Activated T-cell treated with anti-CD3 and anti-CD28 coated beads, Interleukin-2, amount 50 U/mL, for 4 hours (primary cell): ENCODE measurements around the gene TGFBR3L. TPM values are rescaled to one million over a fixed set of nuclear protein-coding genes. Genes with fewer than 3 reads are reported as not detected.
"Not testable (repeated sequence)": the region's sequence is repeated elsewhere in the genome, so short reads cannot be mapped to it uniquely, and the experiment has no call there.

ENCODE experiments used
- ATAC-seq, 2 donors: fragments of 200-7000 bp; cut with Tn5 transposase; one replicate each; pipeline ENCODE4 v1.10.0; 2021
- DNase-seq: peaks from one replicate; pipeline ENCODE4 v3.0.0-alpha.2; 2020
- H3K27me3 Mint-ChIP-seq: one replicate; pipeline ENCODE4 v1.8.0; 2021; ENCODE audit warnings: low read depth, mixed read lengths
- H3K36me3 Mint-ChIP-seq: one replicate; pipeline ENCODE4 v1.8.0; 2022; ENCODE audit warnings: mixed read lengths; ENCODE audit not compliant: insufficient read depth
- H3K4me1 Mint-ChIP-seq: one replicate; pipeline ENCODE4 v1.8.0; 2021; ENCODE audit warnings: low read depth, mixed read lengths
- H3K4me3 Mint-ChIP-seq: one replicate; pipeline ENCODE4 v1.8.0; 2021; ENCODE audit warnings: mild to moderate bottlenecking, moderate library complexity, mixed read lengths
- H3K9me3 Mint-ChIP-seq: one replicate; pipeline ENCODE4 v1.8.0; 2021; ENCODE audit warnings: mixed read lengths
- total RNA-seq, 3 donors: library from RNA; stranded (reverse); gene quantifications; one replicate each; pipeline ENCODE4 v1.2.1, GENCODE V29; 2021

The TGFBR3L gene
- total RNA-seq, 3 donors from 2014 or later: 0.74 to 2.4 (median 1.4) TPM

DNA sequence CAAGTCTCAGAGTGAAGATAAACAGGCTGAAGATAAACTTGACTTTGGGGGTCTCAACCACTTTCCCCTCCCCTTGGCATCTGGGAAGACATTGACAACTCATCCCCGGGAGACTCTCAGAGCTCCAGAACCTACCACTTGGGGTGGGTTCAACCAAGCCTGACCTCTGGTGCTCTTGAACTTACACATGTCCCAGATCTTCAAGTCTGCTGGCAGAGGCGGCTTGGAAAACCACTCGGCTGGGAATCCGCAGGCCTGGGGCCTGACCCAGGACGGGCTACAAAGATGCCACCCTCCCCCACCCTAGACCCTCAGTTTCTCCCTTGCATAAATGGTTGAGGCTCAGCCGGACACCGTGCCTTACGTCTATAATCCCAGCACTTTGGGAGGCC is 25.8 kb upstream of the TGFBR3L start:
- no peaks in the 10 kb centered on the region for H3K36me3 Mint-ChIP-seq
- ATAC-seq: no peak
- no peaks in the 10 kb centered on the region for H3K4me1 Mint-ChIP-seq
- DNase-seq: no peak
- H3K27me3 Mint-ChIP-seq: peaks cover 25% of the 10 kb centered on the region
- no peaks in the 10 kb centered on the region for H3K9me3 Mint-ChIP-seq
- no peak overlapping the region for H3K4me3 Mint-ChIP-seq

DNA sequence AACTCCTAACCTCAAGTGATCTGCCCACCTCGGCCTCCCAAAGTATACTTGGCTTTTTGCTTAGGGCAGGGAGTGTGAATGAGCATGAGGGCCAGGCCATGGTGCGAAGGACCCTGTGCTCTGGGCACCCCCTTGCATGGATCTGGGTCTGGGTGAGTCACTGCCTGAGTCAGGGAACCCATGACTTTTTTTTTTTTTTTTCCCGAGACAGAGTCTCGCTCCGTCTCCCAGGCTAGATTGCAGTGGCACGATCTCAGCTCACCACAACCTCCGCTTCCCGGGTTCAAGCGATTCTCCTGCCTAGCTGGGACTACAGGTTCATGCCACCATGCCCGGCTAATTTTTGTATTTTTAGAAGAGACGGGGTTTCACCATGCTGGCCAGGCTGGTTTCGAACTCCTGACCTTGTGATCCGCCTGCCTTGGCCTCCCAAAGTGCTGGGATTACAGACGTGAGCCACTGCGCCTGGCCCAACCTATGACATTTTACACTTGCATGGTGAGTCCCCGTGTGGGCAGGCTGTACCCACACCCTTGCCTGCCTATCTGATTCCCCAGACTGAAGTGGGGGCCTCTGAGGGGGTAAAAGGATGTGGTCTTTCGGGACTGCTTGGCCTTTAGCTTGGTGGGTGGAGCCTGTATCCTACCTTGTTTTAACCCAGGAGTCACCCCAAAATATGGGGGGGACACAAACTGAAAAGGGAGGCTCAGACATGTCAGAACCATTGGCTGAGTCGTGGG is 21.1 kb upstream of the TGFBR3L start:
- H3K9me3 Mint-ChIP-seq, DNase-seq, H3K4me3 Mint-ChIP-seq, H3K4me1 Mint-ChIP-seq, H3K36me3 Mint-ChIP-seq, ATAC-seq: not testable (repeated sequence)
- peaks cover 32% of the 10 kb centered on the region for H3K27me3 Mint-ChIP-seq

DNA sequence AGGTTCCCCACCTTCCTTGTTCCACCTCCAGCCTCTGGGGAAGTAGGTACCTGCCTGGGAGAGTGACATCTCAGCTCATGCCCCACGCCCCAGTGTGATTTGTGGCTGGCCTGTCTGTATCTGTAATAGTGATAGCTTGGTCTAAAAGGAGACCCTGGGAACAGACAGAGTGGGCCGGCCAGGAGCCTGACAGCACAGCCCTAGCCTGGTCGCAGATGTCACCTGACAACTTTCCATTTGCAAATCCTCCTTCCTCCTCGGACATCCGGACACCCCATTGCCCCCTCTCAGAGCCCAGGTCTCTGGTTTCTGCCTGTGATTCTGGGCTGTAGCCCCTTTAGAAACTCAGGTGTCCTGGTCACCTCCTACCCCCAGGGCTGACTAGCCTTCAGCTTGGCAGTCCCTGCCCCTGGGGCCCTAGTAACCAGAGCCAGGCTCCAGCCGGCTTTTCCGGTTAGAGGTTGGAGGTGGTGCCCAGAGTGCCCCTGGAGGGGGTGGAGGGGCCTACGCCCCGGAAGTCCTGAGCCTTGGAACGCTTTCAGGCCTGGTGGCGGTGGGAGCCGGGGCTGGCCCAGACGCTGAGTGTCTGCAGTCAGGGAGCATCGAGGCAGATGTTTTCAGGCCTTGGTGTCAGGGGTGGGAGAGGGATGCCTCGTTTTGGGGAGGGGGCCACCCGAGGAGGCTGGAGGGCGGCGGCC is 19.9 kb upstream of the TGFBR3L start:
- Mint-ChIP-seq H3K4me3 (no peak overlapping the region), H3K36me3 (no peaks in the 10 kb centered on the region), H3K27me3 (peaks cover 23% of the 10 kb centered on the region), H3K9me3 (no peaks in the 10 kb centered on the region), H3K4me1 (no peaks in the 10 kb centered on the region)
- DNase-seq: no peak
- ATAC-seq: no peak

DNA sequence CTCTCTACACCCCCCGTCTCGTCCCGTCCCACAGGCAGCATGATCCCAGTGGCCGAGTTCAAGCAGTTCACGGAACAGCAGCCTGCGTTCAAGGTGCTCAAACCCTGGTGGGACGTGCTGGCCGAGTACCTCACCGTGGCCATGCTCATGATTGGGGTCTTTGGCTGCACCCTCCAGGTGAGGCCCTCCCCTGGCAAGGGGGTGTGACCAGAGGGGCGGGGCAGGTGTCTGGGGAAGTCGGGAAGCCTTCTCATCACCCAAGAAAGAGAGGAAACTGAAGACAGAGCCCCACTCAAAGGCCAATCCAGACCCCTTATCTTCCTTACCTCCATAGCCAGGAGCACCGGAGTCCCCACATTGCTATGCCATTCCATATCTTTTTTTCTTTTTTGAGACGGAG is 19.1 kb upstream of the TGFBR3L start:
- no peaks in the 10 kb centered on the region for H3K4me1 Mint-ChIP-seq
- H3K27me3 Mint-ChIP-seq: peaks cover 23% of the 10 kb centered on the region
- DNase-seq: no peak
- no peaks in the 10 kb centered on the region for H3K36me3 Mint-ChIP-seq
- H3K9me3 Mint-ChIP-seq: no peaks in the 10 kb centered on the region
- ATAC-seq: no peak
- no peak overlapping the region for H3K4me3 Mint-ChIP-seq

DNA sequence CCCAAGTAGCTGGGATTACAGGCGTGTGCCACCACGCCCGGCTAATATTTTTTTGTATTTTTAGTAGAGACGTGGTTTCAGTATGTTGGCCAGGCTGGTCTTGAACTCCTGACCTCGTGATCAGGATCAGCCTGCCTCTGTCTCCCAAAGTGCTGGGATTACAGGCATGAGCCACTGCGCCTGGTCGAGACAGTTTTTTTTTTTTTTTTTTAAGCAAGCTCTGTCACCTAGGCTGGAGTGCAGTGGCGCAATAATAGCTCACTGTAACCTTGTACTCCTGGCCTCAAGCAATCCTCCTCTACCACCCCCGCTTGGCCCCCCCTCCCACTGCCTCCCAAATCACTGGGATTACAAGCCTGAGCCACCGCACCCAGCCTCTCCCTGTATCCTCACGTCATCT is 17.3 kb upstream of the TGFBR3L start:
- ATAC-seq (no peak), DNase-seq (no peak)
- no peaks in the 10 kb centered on the region for H3K9me3 Mint-ChIP-seq
- H3K4me1 Mint-ChIP-seq: no peaks in the 10 kb centered on the region
- peaks cover 18% of the 10 kb centered on the region for H3K27me3 Mint-ChIP-seq
- H3K36me3 Mint-ChIP-seq: no peaks in the 10 kb centered on the region
- no peak overlapping the region for H3K4me3 Mint-ChIP-seq

DNA sequence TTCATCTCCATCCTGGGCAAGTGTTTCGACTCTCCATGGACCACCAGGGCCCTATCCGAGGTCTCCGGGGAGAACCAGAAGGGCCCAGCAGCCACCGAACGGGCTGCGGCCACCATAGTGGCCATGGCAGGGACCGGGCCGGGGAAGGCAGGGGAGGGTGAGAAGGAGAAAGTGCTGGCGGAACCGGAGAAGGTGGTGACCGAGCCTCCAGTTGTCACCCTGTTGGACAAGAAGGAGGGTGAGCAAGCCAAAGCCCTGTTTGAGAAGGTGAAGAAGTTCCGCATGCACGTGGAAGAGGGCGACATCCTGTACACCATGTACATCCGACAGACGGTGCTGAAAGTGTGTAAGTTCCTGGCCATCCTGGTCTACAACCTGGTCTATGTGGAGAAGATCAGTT is 15.7 kb upstream of the TGFBR3L start:
- ATAC-seq (no peak), DNase-seq (no peak)
- Mint-ChIP-seq H3K27me3 (peaks cover 14% of the 10 kb centered on the region), H3K4me3 (no peak overlapping the region), H3K9me3 (no peaks in the 10 kb centered on the region), H3K4me1 (peaks cover 2% of the 10 kb centered on the region), H3K36me3 (no peaks in the 10 kb centered on the region)

DNA sequence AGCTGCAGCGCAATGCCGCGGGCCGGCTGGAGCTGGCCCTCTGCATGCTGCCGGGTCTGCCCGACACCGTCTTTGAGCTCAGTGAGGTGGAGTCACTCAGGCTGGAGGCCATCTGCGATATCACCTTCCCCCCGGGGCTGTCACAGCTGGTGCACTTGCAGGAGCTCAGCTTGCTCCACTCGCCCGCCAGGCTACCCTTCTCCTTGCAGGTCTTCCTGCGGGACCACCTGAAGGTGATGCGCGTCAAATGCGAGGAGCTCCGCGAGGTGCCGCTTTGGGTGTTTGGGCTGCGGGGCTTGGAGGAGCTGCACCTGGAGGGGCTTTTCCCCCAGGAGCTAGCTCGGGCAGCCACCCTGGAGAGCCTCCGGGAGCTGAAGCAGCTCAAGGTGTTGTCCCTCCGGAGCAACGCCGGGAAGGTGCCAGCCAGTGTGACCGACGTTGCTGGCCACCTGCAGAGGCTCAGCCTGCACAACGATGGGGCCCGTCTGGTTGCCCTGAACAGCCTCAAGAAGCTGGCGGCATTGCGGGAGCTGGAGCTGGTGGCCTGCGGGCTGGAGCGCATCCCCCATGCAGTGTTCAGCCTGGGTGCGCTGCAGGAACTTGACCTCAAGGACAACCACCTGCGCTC is 14.8 kb upstream of the TGFBR3L start:
- peaks cover 7% of the 10 kb centered on the region for H3K4me1 Mint-ChIP-seq
- H3K27me3 Mint-ChIP-seq: peaks cover 6% of the 10 kb centered on the region
- H3K4me3 Mint-ChIP-seq: no peak overlapping the region
- DNase-seq (no peak), ATAC-seq (no peak)
- H3K9me3 Mint-ChIP-seq: no peaks in the 10 kb centered on the region
- no peaks in the 10 kb centered on the region for H3K36me3 Mint-ChIP-seq

DNA sequence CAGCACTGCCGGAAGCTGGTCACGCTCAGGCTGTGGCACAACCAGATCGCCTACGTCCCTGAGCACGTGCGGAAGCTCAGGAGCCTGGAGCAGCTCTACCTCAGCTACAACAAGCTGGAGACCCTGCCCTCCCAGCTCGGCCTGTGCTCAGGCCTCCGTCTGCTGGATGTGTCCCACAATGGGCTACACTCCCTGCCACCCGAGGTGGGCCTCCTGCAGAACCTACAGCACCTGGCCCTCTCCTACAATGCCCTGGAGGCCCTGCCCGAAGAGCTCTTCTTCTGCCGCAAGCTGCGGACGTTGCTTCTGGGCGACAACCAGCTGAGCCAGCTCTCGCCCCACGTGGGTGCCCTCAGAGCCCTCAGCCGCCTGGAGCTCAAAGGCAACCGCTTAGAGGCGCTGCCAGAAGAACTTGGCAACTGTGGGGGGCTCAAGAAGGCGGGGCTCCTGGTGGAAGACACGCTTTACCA is 14.2 kb upstream of the TGFBR3L start:
- H3K36me3 Mint-ChIP-seq: peaks cover 2% of the 10 kb centered on the region
- peaks cover 1% of the 10 kb centered on the region for H3K27me3 Mint-ChIP-seq
- H3K4me3 Mint-ChIP-seq: no peak overlapping the region
- ATAC-seq (no peak), DNase-seq (no peak)
- H3K9me3 Mint-ChIP-seq: no peaks in the 10 kb centered on the region
- peaks cover 11% of the 10 kb centered on the region for H3K4me1 Mint-ChIP-seq

DNA sequence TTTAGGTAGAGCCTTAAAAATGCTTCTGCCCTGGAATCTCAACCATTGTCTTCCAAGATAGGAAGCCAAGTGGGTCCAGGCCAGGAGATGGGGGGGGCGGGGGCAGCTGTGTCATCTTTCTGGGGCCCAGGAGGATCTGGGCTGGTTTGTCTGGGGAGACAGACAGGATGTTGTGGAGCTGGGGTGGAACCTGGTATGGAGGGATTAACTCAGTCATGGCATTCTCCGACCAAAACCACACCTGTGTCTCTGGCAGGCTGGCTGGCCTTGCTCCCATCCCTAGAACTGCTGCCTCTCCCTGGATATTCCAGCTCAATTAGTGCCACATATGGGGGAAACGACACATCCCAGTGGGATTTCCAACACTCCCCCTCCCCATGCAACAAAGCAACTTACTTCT is 13.7 kb upstream of the TGFBR3L start:
- peaks cover 1% of the 10 kb centered on the region for H3K27me3 Mint-ChIP-seq
- no peak overlapping the region for H3K4me3 Mint-ChIP-seq
- H3K36me3 Mint-ChIP-seq: peaks cover 2% of the 10 kb centered on the region
- DNase-seq (no peak), ATAC-seq (no peak)
- H3K9me3 Mint-ChIP-seq: no peaks in the 10 kb centered on the region
- peaks cover 15% of the 10 kb centered on the region for H3K4me1 Mint-ChIP-seq

DNA sequence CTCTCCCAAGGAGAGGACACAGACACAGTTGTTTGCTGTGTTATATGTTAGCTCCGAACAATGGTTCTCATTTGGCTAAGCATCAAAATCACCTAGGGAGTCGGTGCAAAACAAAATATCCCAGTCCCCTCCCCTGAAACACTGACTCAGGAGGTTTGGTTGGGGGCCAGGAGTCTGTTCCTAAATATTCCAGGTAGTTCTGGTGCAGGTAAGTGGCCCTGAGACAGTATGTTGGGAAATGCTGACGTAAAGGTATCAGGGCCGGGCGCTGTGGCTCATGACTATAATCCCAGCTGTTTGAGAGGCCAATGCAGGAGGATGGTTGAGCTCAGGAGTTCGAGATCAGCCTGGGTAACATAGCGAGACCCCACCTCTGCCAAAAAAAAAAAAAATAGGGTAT is 13.3 kb upstream of the TGFBR3L start:
- DNase-seq: no peak
- Mint-ChIP-seq H3K4me1 (peaks cover 15% of the 10 kb centered on the region), H3K36me3 (peaks cover 2% of the 10 kb centered on the region), H3K27me3 (peaks cover 1% of the 10 kb centered on the region), H3K9me3 (no peaks in the 10 kb centered on the region), H3K4me3 (no peak overlapping the region)
- ATAC-seq: no peak

DNA sequence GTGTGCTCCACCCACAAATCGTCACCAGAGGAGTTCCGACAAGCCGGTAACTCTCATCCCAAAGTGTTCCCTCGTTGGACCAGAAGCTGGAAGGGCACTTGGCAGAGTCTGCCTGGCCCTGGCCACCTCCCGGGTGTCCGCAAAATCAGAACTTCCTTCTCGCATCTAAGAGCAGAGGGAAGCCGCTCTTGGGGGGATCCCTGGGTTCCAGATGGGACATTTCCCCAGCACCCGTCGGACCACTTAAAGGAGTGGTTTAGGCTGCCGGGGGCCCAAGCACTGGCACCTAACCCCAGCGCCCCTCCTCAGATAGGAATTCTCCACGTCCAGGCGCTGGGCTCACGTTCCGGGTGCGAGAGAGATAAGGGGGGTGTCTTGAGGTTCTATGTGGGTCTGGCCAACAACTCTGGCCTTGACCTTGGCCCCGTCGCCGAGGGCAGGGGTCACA is 11.8 kb upstream of the TGFBR3L start:
- Mint-ChIP-seq H3K4me1 (peaks cover 17% of the 10 kb centered on the region), H3K36me3 (peaks cover 2% of the 10 kb centered on the region), H3K4me3 (peak overlapping the region; percentile 82), H3K9me3 (no peaks in the 10 kb centered on the region), H3K27me3 (no peaks in the 10 kb centered on the region)
- DNase-seq (no peak), ATAC-seq (no peak)

DNA sequence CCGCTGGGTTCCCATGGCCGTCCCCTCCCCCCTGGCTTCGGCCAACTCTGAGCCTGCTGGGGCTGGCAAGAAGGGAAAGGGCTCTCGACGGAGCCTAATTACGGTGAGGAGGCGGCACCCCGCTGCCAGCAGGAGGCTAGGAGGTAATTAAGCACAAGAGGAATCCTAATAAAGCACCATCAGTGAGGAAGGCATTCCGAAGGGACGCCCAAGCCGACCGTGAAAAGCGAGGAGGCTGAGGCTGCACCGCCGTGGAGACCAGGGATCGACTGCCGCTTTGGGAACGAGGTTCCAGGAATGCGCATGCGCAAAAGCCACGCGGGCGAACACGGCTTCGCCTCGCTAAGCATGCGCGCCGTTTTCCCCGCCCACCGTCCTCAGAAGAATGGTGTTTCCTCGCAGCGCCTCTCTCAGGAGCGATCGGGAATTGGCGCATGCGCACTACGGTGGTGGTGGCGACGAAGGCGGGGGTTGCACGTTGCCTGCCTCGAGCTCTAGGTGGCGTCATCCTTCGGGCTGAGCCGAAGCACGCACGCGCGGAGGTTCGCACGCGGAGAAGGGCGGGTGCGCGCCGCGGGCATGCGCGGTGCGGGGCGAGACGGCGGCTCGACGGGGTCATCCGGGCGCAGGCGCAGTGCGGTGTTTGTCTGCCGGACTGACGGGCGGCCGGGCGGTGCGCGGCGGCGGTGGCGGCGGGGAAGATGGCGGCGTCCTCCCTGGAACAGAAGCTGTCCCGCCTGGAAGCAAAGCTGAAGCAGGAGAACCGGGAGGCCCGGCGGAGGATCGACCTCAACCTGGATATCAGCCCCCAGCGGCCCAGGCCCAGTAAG is 11.2 kb upstream of the TGFBR3L start, which contains the start of gene MAP2K7:
TSS of gene MAP2K7 (plus strand) at position 634 of the 830 bp plus-strand sequence. CDS start at position 702, 68 bp downstream.
- DNase-seq (peak; percentile 100), ATAC-seq (peak; percentile 88 to 91)
- Mint-ChIP-seq H3K4me3 (peak within 1 kb of the TSS; percentile 88), H3K36me3 (peaks cover 2% of the 10 kb centered on the region), H3K27me3 (no peaks in the 10 kb centered on the region), H3K9me3 (no peaks in the 10 kb centered on the region), H3K4me1 (peaks cover 17% of the 10 kb centered on the region)

DNA sequence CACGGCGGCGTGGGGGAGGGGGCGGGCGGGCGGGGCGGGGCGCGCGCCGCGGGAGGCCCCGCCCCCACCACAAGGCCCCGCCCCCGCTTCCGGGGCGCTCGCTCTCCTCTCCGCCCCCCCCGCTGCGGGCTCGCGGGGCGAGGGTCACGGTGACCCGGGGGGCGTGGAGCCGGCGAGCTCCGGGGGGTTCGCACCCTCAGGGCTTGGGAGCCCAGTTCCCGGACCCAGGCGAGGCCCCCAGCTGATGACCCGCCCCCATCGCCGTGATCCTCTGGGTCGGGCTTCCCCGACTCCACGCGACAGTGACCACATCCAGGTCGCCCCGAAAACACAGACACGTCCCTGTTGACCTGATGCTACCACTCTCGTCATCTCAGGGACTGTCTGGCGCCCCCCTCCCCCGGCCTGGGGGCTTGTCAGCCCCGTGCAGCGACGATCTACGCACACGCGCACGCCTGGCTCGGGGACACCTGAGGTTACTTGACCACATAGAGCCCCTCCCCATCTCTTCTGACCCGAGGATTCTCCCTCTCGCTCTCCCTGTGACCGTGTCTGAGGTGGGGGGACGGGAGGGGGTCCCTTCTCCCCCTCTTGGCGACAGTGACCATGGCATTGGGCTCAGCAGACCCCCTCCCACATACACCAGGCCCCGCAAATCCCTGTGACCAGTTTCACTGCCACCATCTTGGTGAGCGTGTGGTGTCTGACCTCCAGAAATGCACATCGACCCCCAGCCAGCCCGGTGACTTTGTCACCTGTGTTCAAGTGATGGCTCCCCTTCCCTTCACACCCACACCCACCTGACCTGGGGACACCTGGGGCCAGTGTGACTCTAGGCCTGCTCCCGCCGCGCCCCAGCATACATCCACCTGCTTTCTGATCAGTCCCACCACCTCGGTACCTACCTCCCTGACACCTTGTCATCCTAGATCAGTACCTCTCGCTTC is 10.3 kb upstream of the TGFBR3L start:
- DNase-seq (no peak), ATAC-seq (peak; percentile 59 to 60)
- Mint-ChIP-seq H3K36me3 (peaks cover 2% of the 10 kb centered on the region), H3K4me1 (peaks cover 17% of the 10 kb centered on the region), H3K4me3 (peak overlapping the region; percentile 88), H3K27me3 (no peaks in the 10 kb centered on the region), H3K9me3 (no peaks in the 10 kb centered on the region)
